NCI-H2227 (cell line): Measurements from ENCODE around the gene TULP4.
"Not testable (repeated sequence)": the region's sequence is repeated elsewhere in the genome, so short reads cannot be mapped to it uniquely, and the experiment has no call there.

ENCODE experiments used
- DNase-seq: peaks from one replicate; lab custom pipeline; 2025; ENCODE audit not compliant: unreplicated experiment; lab: John Stamatoyannopoulos, UW

The TULP4 gene

GRCh38 chr6:158521759-158522158 lies 209.5 kb downstream of the TULP4 start:
- DNase-seq = no peak

- no peak for DNase-seq
Measured at GRCh38 chr6:158522616-158523015, 210.4 kb downstream of the TULP4 start.

- no peak for DNase-seq
Measured at GRCh38 chr6:158524311-158524710, 212.0 kb downstream of the TULP4 start.

- not testable (repeated sequence) for DNase-seq
Measured at GRCh38 chr6:158527858-158528257, 215.6 kb downstream of the TULP4 start.

- DNase-seq = no peak
Measured at GRCh38 chr6:158528826-158529225, 216.6 kb downstream of the TULP4 start.

GRCh38 chr6:158529629-158530028 lies 217.4 kb downstream of the TULP4 start:
- DNase-seq = no peak

GRCh38 chr6:158531566-158531965 lies 219.3 kb downstream of the TULP4 start:
- no peak for DNase-seq

GRCh38 chr6:158531970-158532369 lies 219.7 kb downstream of the TULP4 start:
- no peak for DNase-seq

- peak; percentile 71 for DNase-seq
Measured at GRCh38 chr6:158536084-158536890, 224.0 kb downstream of the TULP4 start.

- DNase-seq = peak; percentile 78
Measured at GRCh38 chr6:158536891-158537798, 224.9 kb downstream of the TULP4 start.

GRCh38 chr6:158538741-158539140 lies 226.5 kb downstream of the TULP4 start:
- DNase-seq = no peak

GRCh38 chr6:158539413-158539812 lies 227.1 kb downstream of the TULP4 start:
- no peak for DNase-seq

GRCh38 chr6:158539881-158540280 lies 227.6 kb downstream of the TULP4 start:
- no peak for DNase-seq

GRCh38 chr6:158543606-158544185 lies 231.4 kb downstream of the TULP4 start:
- DNase-seq = no peak

- no peak for DNase-seq
Measured at GRCh38 chr6:158544428-158544827, 232.2 kb downstream of the TULP4 start.

GRCh38 chr6:158545043-158545966 lies 233.0 kb downstream of the TULP4 start:
- no peak for DNase-seq

GRCh38 chr6:158548418-158549161 lies 236.3 kb downstream of the TULP4 start:
- no peak for DNase-seq

- no peak for DNase-seq
Measured at GRCh38 chr6:158552055-158552795, 240.0 kb downstream of the TULP4 start.

GRCh38 chr6:158552796-158553138 lies 240.5 kb downstream of the TULP4 start:
- DNase-seq = no peak
